Neural crest cell (in vitro differentiated cells): Measurements from ENCODE around the gene UQCRH. TPM values are rescaled to one million over a fixed set of nuclear protein-coding genes. Genes with fewer than 3 reads are reported as not detected.
A peak's percentile ranks its signal among the peaks of the same experiment; 100 is the strongest.
"Not testable (repeated sequence)": the region's sequence is repeated elsewhere in the genome, so short reads cannot be mapped to it uniquely, and the experiment has no call there.

Source experiments
- DNase-seq: peaks from one replicate; pipeline ENCODE4 v3.0.0; 2021; ENCODE audit warnings: low read depth, mixed read lengths, low spot score
- H3K27ac Mint-ChIP-seq: one replicate; pipeline ENCODE4 v1.8.0; 2021; ENCODE audit warnings: mild to moderate bottlenecking, mixed read lengths; ENCODE audit not compliant: unreplicated experiment
- H3K27me3 Mint-ChIP-seq: 2 replicates; pipeline ENCODE4 v1.8.0; 2021; ENCODE audit warnings: low read depth, mild to moderate bottlenecking, mixed read lengths
- H3K36me3 Mint-ChIP-seq: 2 replicates; pipeline ENCODE4 v1.8.0; 2021; ENCODE audit warnings: low read depth, mild to moderate bottlenecking, mixed read lengths
- H3K4me1 Mint-ChIP-seq: 2 replicates; pipeline ENCODE4 v1.8.0; 2021; ENCODE audit warnings: mixed read lengths
- H3K4me3 Mint-ChIP-seq: one replicate; pipeline ENCODE4 v1.8.0; 2021; ENCODE audit warnings: mild to moderate bottlenecking, mixed read lengths
- H3K9me3 Mint-ChIP-seq: 2 replicates; pipeline ENCODE4 v1.8.0; 2021; ENCODE audit warnings: mixed read lengths
- CTCF ChIP-seq: fragments of 200-600 bp; sonication (generic); conservative IDR thresholded peaks from 2 replicates; pipeline ENCODE4 v1.5.0; 2021; ENCODE audit warnings: antibody characterized with exemption, mild to moderate bottlenecking
- total RNA-seq: library from RNA; stranded (reverse); gene quantifications from 2 replicates; pipeline ENCODE4 v1.2.1, GENCODE V29; 2021

Gene UQCRH
- total RNA-seq, 1 donor from 2014 or later = 325 TPM

- H3K27me3 Mint-ChIP-seq = no peaks in the 10 kb centered on the region
- TF ChIP-seq CTCF = no peak
- H3K4me3 Mint-ChIP-seq = peak overlapping the region; percentile 78
- H3K4me1 Mint-ChIP-seq = peaks cover 32% of the 10 kb centered on the region
- no peaks in the 10 kb centered on the region for H3K9me3 Mint-ChIP-seq
- no peak overlapping the region for H3K27ac Mint-ChIP-seq
- peaks cover 14% of the 10 kb centered on the region for H3K36me3 Mint-ChIP-seq
- no peak for DNase-seq
Observed at GRCh38 chr1:46306159-46306530, 2.6 kb downstream of the UQCRH start.

- no peak for TF ChIP-seq CTCF
- H3K27me3 Mint-ChIP-seq = no peaks in the 10 kb centered on the region
- H3K4me3 Mint-ChIP-seq = peak overlapping the region; percentile 47
Observed at GRCh38 chr1:46309401-46310159, 6.1 kb downstream of the UQCRH start.

GRCh38 chr1:46310321-46310720, 6.8 kb downstream of the UQCRH start:
- peaks cover 22% of the 10 kb centered on the region for H3K36me3 Mint-ChIP-seq

More at GRCh38 chr1:46309401-46310159, 6.1 kb downstream of the UQCRH start:
- no peaks in the 10 kb centered on the region for H3K9me3 Mint-ChIP-seq
- no peak for DNase-seq
- peaks cover 16% of the 10 kb centered on the region for H3K4me1 Mint-ChIP-seq
- no peak overlapping the region for H3K27ac Mint-ChIP-seq
- H3K36me3 Mint-ChIP-seq = peaks cover 19% of the 10 kb centered on the region

GRCh38 chr1:46315669-46316403, 12.3 kb downstream of the UQCRH start:
- no peak for TF ChIP-seq CTCF
- H3K27ac Mint-ChIP-seq = no peak overlapping the region
- H3K36me3 Mint-ChIP-seq = peaks cover 19% of the 10 kb centered on the region
- no peaks in the 10 kb centered on the region for H3K27me3 Mint-ChIP-seq
- H3K4me1 Mint-ChIP-seq = no peaks in the 10 kb centered on the region
- no peak overlapping the region for H3K4me3 Mint-ChIP-seq
- DNase-seq = no peak
- H3K9me3 Mint-ChIP-seq = no peaks in the 10 kb centered on the region

More at GRCh38 chr1:46310321-46310720, 6.8 kb downstream of the UQCRH start:
- Mint-ChIP-seq H3K27me3 (no peaks in the 10 kb centered on the region), H3K27ac (no peak overlapping the region), H3K4me1 (peaks cover 9% of the 10 kb centered on the region), H3K4me3 (peak overlapping the region; percentile 44), H3K9me3 (no peaks in the 10 kb centered on the region)
- no peak for DNase-seq
- TF ChIP-seq CTCF = no peak

GRCh38 chr1:46317323-46317722, 13.8 kb downstream of the UQCRH start:
- TF ChIP-seq CTCF = no peak
- Mint-ChIP-seq H3K27me3 (no peaks in the 10 kb centered on the region), H3K4me3 (no peak overlapping the region), H3K36me3 (peaks cover 16% of the 10 kb centered on the region), H3K27ac (no peak overlapping the region), H3K9me3 (no peaks in the 10 kb centered on the region), H3K4me1 (no peaks in the 10 kb centered on the region)
- DNase-seq = no peak

GRCh38 chr1:46319301-46319700, 15.8 kb downstream of the UQCRH start:
- peaks cover 11% of the 10 kb centered on the region for H3K36me3 Mint-ChIP-seq
- not testable (repeated sequence) for H3K4me3 Mint-ChIP-seq, H3K9me3 Mint-ChIP-seq, H3K27me3 Mint-ChIP-seq, DNase-seq, H3K27ac Mint-ChIP-seq, H3K4me1 Mint-ChIP-seq

- not testable (repeated sequence) for H3K4me1 Mint-ChIP-seq, DNase-seq, H3K27ac Mint-ChIP-seq, H3K4me3 Mint-ChIP-seq, H3K36me3 Mint-ChIP-seq, H3K9me3 Mint-ChIP-seq, H3K27me3 Mint-ChIP-seq
Observed at GRCh38 chr1:46319960-46320914, 16.7 kb downstream of the UQCRH start.

- not testable (repeated sequence) for DNase-seq, H3K4me3 Mint-ChIP-seq, H3K4me1 Mint-ChIP-seq, H3K9me3 Mint-ChIP-seq, H3K36me3 Mint-ChIP-seq, H3K27me3 Mint-ChIP-seq
- H3K27ac Mint-ChIP-seq = peak overlapping the region; percentile 35
Observed at GRCh38 chr1:46322191-46322590, 18.7 kb downstream of the UQCRH start.
